Endothelial cell (in vitro differentiated cells): ENCODE results near the gene CNOT10. TPM values are rescaled to one million over a fixed set of nuclear protein-coding genes. Genes with fewer than 3 reads are reported as not detected.

ENCODE experiments used
- DNase-seq: peaks from one replicate; pipeline ENCODE4 v3.0.0; 2021; ENCODE audit warnings: low spot score
- H3K27ac Mint-ChIP-seq: one replicate; pipeline ENCODE4 v1.8.0; 2021; ENCODE audit warnings: mixed read lengths, inconsistent platforms; ENCODE audit not compliant: unreplicated experiment
- H3K27me3 Mint-ChIP-seq: one replicate; pipeline ENCODE4 v1.8.0; 2021; ENCODE audit warnings: mild to moderate bottlenecking, moderate library complexity, mixed read lengths, inconsistent platforms; ENCODE audit not compliant: unreplicated experiment
- H3K36me3 Mint-ChIP-seq: one replicate; pipeline ENCODE4 v1.8.0; 2021; ENCODE audit warnings: mild to moderate bottlenecking, low read depth, mixed read lengths, inconsistent platforms; ENCODE audit not compliant: unreplicated experiment
- H3K4me1 Mint-ChIP-seq: one replicate; pipeline ENCODE4 v1.8.0; 2021; ENCODE audit warnings: mild to moderate bottlenecking, mixed read lengths, inconsistent platforms; ENCODE audit not compliant: unreplicated experiment
- H3K4me3 Mint-ChIP-seq: one replicate; pipeline ENCODE4 v1.8.0; 2021; ENCODE audit warnings: mild to moderate bottlenecking, mixed read lengths, inconsistent platforms; ENCODE audit not compliant: unreplicated experiment
- H3K9me3 Mint-ChIP-seq: one replicate; pipeline ENCODE4 v1.8.0; 2021; ENCODE audit warnings: mixed read lengths, inconsistent platforms; ENCODE audit not compliant: unreplicated experiment
- CTCF ChIP-seq: fragments of 200-600 bp; sonication (generic); IDR thresholded peaks from one replicate; pipeline ENCODE4 v1.5.0; 2021; ENCODE audit warnings: antibody characterized with exemption; ENCODE audit not compliant: unreplicated experiment
- total RNA-seq: library from RNA; stranded (reverse); fragmentation: NEBNext Ultra II Directional; extraction: Animal tissue kit (Norgen Biotek cat#: 25700); gene quantifications from one replicate; pipeline ENCODE4 v1.2.1, GENCODE V29; 2021; ENCODE audit not compliant: unreplicated experiment

CNOT10 gene
- total RNA-seq, 1 donor from 2014 or later: 42.1 TPM

GRCh38 chr3:32700244-32700643, 15.3 kb downstream of the CNOT10 start:
- no peak for TF ChIP-seq CTCF
- no peaks in the 10 kb centered on the region for H3K27me3 Mint-ChIP-seq
- DNase-seq: no peak
- H3K27ac Mint-ChIP-seq: no peak overlapping the region
- no peaks in the 10 kb centered on the region for H3K9me3 Mint-ChIP-seq
- H3K4me1 Mint-ChIP-seq: peaks cover 8% of the 10 kb centered on the region
- H3K4me3 Mint-ChIP-seq: no peak overlapping the region
- no peaks in the 10 kb centered on the region for H3K36me3 Mint-ChIP-seq

- TF ChIP-seq CTCF: no peak
- no peak for DNase-seq
- Mint-ChIP-seq H3K27me3 (no peaks in the 10 kb centered on the region), H3K4me3 (no peak overlapping the region), H3K27ac (no peak overlapping the region), H3K9me3 (no peaks in the 10 kb centered on the region), H3K4me1 (peaks cover 8% of the 10 kb centered on the region), H3K36me3 (peaks cover 1% of the 10 kb centered on the region)
These were observed 18.5 kb downstream of the CNOT10 start for GRCh38 chr3:32703491-32703972.

DNA sequence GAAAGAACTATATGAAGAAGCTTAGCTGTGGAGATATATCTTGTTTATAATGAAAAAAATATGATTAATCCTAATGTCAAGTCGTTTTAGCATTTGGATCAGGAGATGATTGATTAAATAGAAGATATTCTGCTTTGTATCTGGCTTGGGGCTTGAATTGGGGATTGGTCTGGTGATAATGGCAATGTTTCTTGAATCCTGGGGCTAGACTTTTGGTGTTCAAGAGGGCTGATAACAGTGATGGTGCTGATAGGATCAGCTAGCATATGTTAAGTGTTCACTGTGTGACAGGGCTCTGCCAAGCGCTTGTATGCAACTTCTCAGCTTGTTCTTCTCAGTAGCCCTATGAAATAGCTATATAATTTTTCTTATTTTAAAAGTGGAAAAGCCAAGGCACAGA, 20.2 kb downstream of the CNOT10 start:
- Mint-ChIP-seq H3K9me3 (no peaks in the 10 kb centered on the region), H3K4me1 (peaks cover 7% of the 10 kb centered on the region), H3K4me3 (no peak overlapping the region), H3K27me3 (no peaks in the 10 kb centered on the region), H3K27ac (no peak overlapping the region), H3K36me3 (peaks cover 9% of the 10 kb centered on the region)
- TF ChIP-seq CTCF: no peak
- no peak for DNase-seq

DNA sequence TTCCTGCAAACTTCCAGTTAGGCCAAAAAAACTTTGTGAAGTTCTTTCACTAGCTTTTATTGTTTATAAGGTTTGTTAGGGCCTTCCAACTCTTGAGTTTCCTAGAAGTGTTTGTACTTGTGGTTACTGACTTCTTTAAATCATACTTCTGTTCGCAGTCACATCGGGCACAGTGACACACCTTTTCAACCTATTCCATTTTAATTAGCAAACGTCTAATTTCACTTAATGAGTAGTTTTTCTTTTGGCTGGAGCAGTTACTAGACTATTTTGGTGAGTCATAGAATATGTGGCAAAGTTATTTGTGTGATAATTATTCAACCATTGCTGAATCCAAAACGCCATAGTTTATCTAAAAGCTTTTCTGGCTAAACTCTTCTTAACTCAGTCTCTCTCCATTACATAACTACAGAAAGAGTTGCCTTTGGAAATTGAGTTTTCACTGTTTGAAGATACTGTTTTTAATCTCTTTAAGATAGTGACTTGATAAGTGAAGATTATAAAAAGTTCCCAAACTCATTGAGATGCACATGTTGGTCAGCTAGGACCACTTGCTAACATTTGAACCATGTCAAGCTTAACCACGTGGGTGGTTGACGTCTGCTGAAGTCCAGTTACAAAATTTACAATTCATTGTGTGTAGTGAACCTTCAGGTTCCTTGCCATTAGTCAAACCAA, 21.5 kb downstream of the CNOT10 start:
- Mint-ChIP-seq H3K4me1 (peaks cover 4% of the 10 kb centered on the region), H3K4me3 (no peak overlapping the region), H3K27me3 (no peaks in the 10 kb centered on the region), H3K27ac (no peak overlapping the region), H3K9me3 (no peaks in the 10 kb centered on the region), H3K36me3 (peaks cover 17% of the 10 kb centered on the region)
- TF ChIP-seq CTCF: no peak
- no peak for DNase-seq

GRCh38 chr3:32707026-32707370, 22.0 kb downstream of the CNOT10 start:
- H3K27ac Mint-ChIP-seq: no peak overlapping the region
- no peak for TF ChIP-seq CTCF
- H3K9me3 Mint-ChIP-seq: no peaks in the 10 kb centered on the region
- peaks cover 20% of the 10 kb centered on the region for H3K36me3 Mint-ChIP-seq
- H3K4me3 Mint-ChIP-seq: no peak overlapping the region
- no peaks in the 10 kb centered on the region for H3K27me3 Mint-ChIP-seq
- no peak for DNase-seq
- H3K4me1 Mint-ChIP-seq: peaks cover 2% of the 10 kb centered on the region
